Measurements from ENCODE around the gene LRRC37A. TPM values are rescaled to one million over a fixed set of nuclear protein-coding genes. Genes with fewer than 3 reads are reported as not detected.
"Not testable (repeated sequence)": the region's sequence is repeated elsewhere in the genome, so short reads cannot be mapped to it uniquely, and the experiment has no call there.

Gene LRRC37A
- total and polyA plus RNA-seq, 2 donors (not counting 3 experiments of a cell fraction or from before 2014, with no cell fraction given) = 0.88 to 1.0 TPM

- H3K4me1 ChIP-seq (ENCODE audit: control insufficient read depth, extremely low read depth, insufficient read depth, low read length); H3K9ac ChIP-seq (replicated peaks; ENCODE audit: extremely low read depth, insufficient read depth, low read length); H3K9me1 ChIP-seq (replicated peaks; ENCODE audit: control insufficient read depth, extremely low read depth, insufficient read depth, low read length); H4K20me1 ChIP-seq (replicated peaks; ENCODE audit: control insufficient read depth, extremely low read depth, insufficient read depth, low read length); DNase-seq (ENCODE audit: low read depth, low spot score); FAIRE-seq; intact Hi-C loops (cut with micrococcal nuclease); H3K4me2 ChIP-seq (ENCODE audit: insufficient read depth, low read length); BruUV-seq (replicated peaks); H3K36me3 ChIP-seq (ENCODE audit: control insufficient read depth in 2 of 2, extremely low read depth in 1 of 2, insufficient read depth in 2 of 2, low read length in 2 of 2); dilution Hi-C loops (cut with MboI; ENCODE audit: extremely low pct_ligation_motif_present, low sequenced_read_pairs); H3K27me3 ChIP-seq (ENCODE audit: control insufficient read depth in 2 of 2, insufficient read depth in 2 of 2, low read length in 2 of 2); H3K79me2 ChIP-seq (ENCODE audit: control insufficient read depth, insufficient read depth, low read length); H3K27ac ChIP-seq (ENCODE audit: insufficient read depth, low read depth, low read length); H2AFZ ChIP-seq (ENCODE audit: low read depth, low read length); H3K4me3 ChIP-seq (replicated peaks in 1 of 3; ENCODE audit: insufficient read depth in 1 of 3, low read depth in 1 of 3, low read length in 3 of 3); CTCF ChIA-PET; H3K9me3 ChIP-seq (replicated peaks; ENCODE audit: control insufficient read depth, insufficient read depth, low read length); POLR2A ChIA-PET: not testable (repeated sequence)
Measured at GRCh38 chr17:46349060-46349459, 54.1 kb downstream of the LRRC37A start.

GRCh38 chr17:46353856-46354255 lies 58.9 kb downstream of the LRRC37A start:
- H3K4me2 ChIP-seq (ENCODE audit: insufficient read depth, low read length); dilution Hi-C loops (cut with MboI; ENCODE audit: extremely low pct_ligation_motif_present, low sequenced_read_pairs); POLR2A ChIA-PET; H3K36me3 ChIP-seq (ENCODE audit: control insufficient read depth in 2 of 2, extremely low read depth in 1 of 2, insufficient read depth in 2 of 2, low read length in 2 of 2); H3K9me1 ChIP-seq (replicated peaks; ENCODE audit: control insufficient read depth, extremely low read depth, insufficient read depth, low read length); intact Hi-C loops (cut with micrococcal nuclease); CTCF ChIA-PET; H3K27me3 ChIP-seq (ENCODE audit: control insufficient read depth in 2 of 2, insufficient read depth in 2 of 2, low read length in 2 of 2); H2AFZ ChIP-seq (ENCODE audit: low read depth, low read length); H4K20me1 ChIP-seq (replicated peaks; ENCODE audit: control insufficient read depth, extremely low read depth, insufficient read depth, low read length); DNase-seq (ENCODE audit: low read depth, low spot score); FAIRE-seq; BruUV-seq (replicated peaks); H3K9ac ChIP-seq (replicated peaks; ENCODE audit: extremely low read depth, insufficient read depth, low read length); H3K27ac ChIP-seq (ENCODE audit: insufficient read depth, low read depth, low read length); H3K4me3 ChIP-seq (replicated peaks in 1 of 3; ENCODE audit: insufficient read depth in 1 of 3, low read depth in 1 of 3, low read length in 3 of 3); H3K4me1 ChIP-seq (ENCODE audit: control insufficient read depth, extremely low read depth, insufficient read depth, low read length); H3K9me3 ChIP-seq (replicated peaks; ENCODE audit: control insufficient read depth, insufficient read depth, low read length); H3K79me2 ChIP-seq (ENCODE audit: control insufficient read depth, insufficient read depth, low read length): not testable (repeated sequence)

- H3K36me3 ChIP-seq (ENCODE audit: control insufficient read depth in 2 of 2, extremely low read depth in 1 of 2, insufficient read depth in 2 of 2, low read length in 2 of 2); H3K27me3 ChIP-seq (ENCODE audit: control insufficient read depth in 2 of 2, insufficient read depth in 2 of 2, low read length in 2 of 2); H3K9me3 ChIP-seq (replicated peaks; ENCODE audit: control insufficient read depth, insufficient read depth, low read length); BruUV-seq (replicated peaks); H3K4me2 ChIP-seq (ENCODE audit: insufficient read depth, low read length); CTCF ChIA-PET; DNase-seq (ENCODE audit: low read depth, low spot score); H3K4me1 ChIP-seq (ENCODE audit: control insufficient read depth, extremely low read depth, insufficient read depth, low read length); FAIRE-seq; H3K4me3 ChIP-seq (replicated peaks in 1 of 3; ENCODE audit: insufficient read depth in 1 of 3, low read depth in 1 of 3, low read length in 3 of 3); H3K9ac ChIP-seq (replicated peaks; ENCODE audit: extremely low read depth, insufficient read depth, low read length); dilution Hi-C loops (cut with MboI; ENCODE audit: extremely low pct_ligation_motif_present, low sequenced_read_pairs); H4K20me1 ChIP-seq (replicated peaks; ENCODE audit: control insufficient read depth, extremely low read depth, insufficient read depth, low read length); POLR2A ChIA-PET; H3K79me2 ChIP-seq (ENCODE audit: control insufficient read depth, insufficient read depth, low read length); intact Hi-C loops (cut with micrococcal nuclease); H3K27ac ChIP-seq (ENCODE audit: insufficient read depth, low read depth, low read length); H2AFZ ChIP-seq (ENCODE audit: low read depth, low read length); H3K9me1 ChIP-seq (replicated peaks; ENCODE audit: control insufficient read depth, extremely low read depth, insufficient read depth, low read length): not testable (repeated sequence)
Measured at GRCh38 chr17:46361145-46361735, 66.3 kb downstream of the LRRC37A start.

- H3K4me2 ChIP-seq (ENCODE audit: insufficient read depth, low read length); CTCF ChIA-PET; H3K27ac ChIP-seq (ENCODE audit: insufficient read depth, low read depth, low read length); H3K36me3 ChIP-seq (ENCODE audit: control insufficient read depth in 2 of 2, extremely low read depth in 1 of 2, insufficient read depth in 2 of 2, low read length in 2 of 2); H3K4me3 ChIP-seq (replicated peaks in 1 of 3; ENCODE audit: insufficient read depth in 1 of 3, low read depth in 1 of 3, low read length in 3 of 3); H4K20me1 ChIP-seq (replicated peaks; ENCODE audit: control insufficient read depth, extremely low read depth, insufficient read depth, low read length); H3K9me3 ChIP-seq (replicated peaks; ENCODE audit: control insufficient read depth, insufficient read depth, low read length); DNase-seq (ENCODE audit: low read depth, low spot score); dilution Hi-C loops (cut with MboI; ENCODE audit: extremely low pct_ligation_motif_present, low sequenced_read_pairs); intact Hi-C loops (cut with micrococcal nuclease); H3K27me3 ChIP-seq (ENCODE audit: control insufficient read depth in 2 of 2, insufficient read depth in 2 of 2, low read length in 2 of 2); POLR2A ChIA-PET; H3K4me1 ChIP-seq (ENCODE audit: control insufficient read depth, extremely low read depth, insufficient read depth, low read length); H3K9ac ChIP-seq (replicated peaks; ENCODE audit: extremely low read depth, insufficient read depth, low read length); BruUV-seq (replicated peaks); H2AFZ ChIP-seq (ENCODE audit: low read depth, low read length); H3K79me2 ChIP-seq (ENCODE audit: control insufficient read depth, insufficient read depth, low read length); H3K9me1 ChIP-seq (replicated peaks; ENCODE audit: control insufficient read depth, extremely low read depth, insufficient read depth, low read length): not testable (repeated sequence)
- FAIRE-seq = peak; percentile 100
Measured at GRCh38 chr17:46361755-46362154, 66.8 kb downstream of the LRRC37A start, which contains the start of gene ARL17B. Gene ARL17B (minus strand): TSS chr17:46361766. CDS start chr17:46358397, 3,369 bp downstream.
